HepG2 (cell line): Measurements from ENCODE around the gene MCAM. TPM values are rescaled to one million over a fixed set of nuclear protein-coding genes. Genes with fewer than 3 reads are reported as not detected.
A peak's percentile ranks its signal among the peaks of the same experiment; 100 is the strongest.

Experiments used
- ATAC-seq: fragments of 200-7000 bp; cut with Tn5 transposase; 3 replicates; pipeline ENCODE4 v1.9.1; 2020; ENCODE audit warnings: mild to moderate bottlenecking, moderate library complexity
- BruUV-seq: library from RNA; stranded (reverse); fragments of 400-500 nt; replicated peaks from 2 replicates; lab custom pipeline; 2021; lab: Mats Ljungman, UMichigan
- CTCF ChIA-PET: fragments of 300-600 bp; formaldehyde crosslinking; extraction: SDS; loops from one replicate; lab custom pipeline; 2021; ENCODE audit warnings: low total read pairs, inconsistent platforms, low intra/inter-chr PET ratio; lab: Yijun Ruan, JAX
- POLR2A ChIA-PET: fragments of 350-600 bp; sonication (Branson Sonifier 250); formaldehyde crosslinking; loops from one replicate; lab custom pipeline; 2020; ENCODE audit warnings: antibody characterized with exemption, inconsistent platforms; lab: Yijun Ruan, JAX
- DNase-seq: peaks from one replicate; pipeline ENCODE4 v3.0.0-alpha.2; 2015; ENCODE audit warnings: low spot score
- FAIRE-seq: peaks from 3 replicates; lab custom pipeline; 2011; peaks lifted over from hg19 to GRCh38; lab: Jason Lieb, UNC
- H2AFZ ChIP-seq: one replicate; pipeline ENCODE4 v1.6.1; 2011; ENCODE audit warnings: low read length, inconsistent platforms
- H3K27ac ChIP-seq: fragments of 300-600 bp; 3 replicates; pipeline ENCODE4 v1.8.0; 2011; ENCODE audit warnings: mixed run types, mild to moderate bottlenecking, mixed read lengths, low read length, inconsistent platforms; ENCODE audit not compliant: insufficient read depth; ENCODE audit errors: extremely low read length
- H3K27me3 ChIP-seq, 2 experiments: fragments of 200-600 bp in 1 of 2; 2 replicates in 1 of 2; 3 replicates in 1 of 2; pipeline versions ENCODE4 v1.6.0 to v1.8.0; 2011; ENCODE audit warnings: low read length in 2 of 2, mild to moderate bottlenecking in 2 of 2, moderate library complexity in 2 of 2, inconsistent platforms in 1 of 2; ENCODE audit not compliant: insufficient read depth in 2 of 2, control insufficient read depth in 1 of 2
- H3K36me3 ChIP-seq, 2 experiments: fragments of 200-600 bp in 1 of 2; replicated peaks in 1 of 2; 2 replicates in 1 of 2; 3 replicates in 1 of 2; pipeline versions ENCODE4 v1.5.1 to v1.8.0; 2011; ENCODE audit warnings: low read length in 2 of 2, inconsistent platforms in 1 of 2; ENCODE audit not compliant: insufficient read depth in 2 of 2, control insufficient read depth in 1 of 2
- H3K4me1 ChIP-seq: 2 replicates; pipeline ENCODE4 v1.5.1; 2012; ENCODE audit warnings: low read length, inconsistent platforms; ENCODE audit not compliant: insufficient read depth
- H3K4me2 ChIP-seq: 2 replicates; pipeline ENCODE4 v1.6.0; 2011; ENCODE audit warnings: low read depth, low read length, inconsistent platforms
- H3K4me3 ChIP-seq, 3 experiments: fragments of 200-600 bp in 1 of 3; sonication (generic), shearing (Covaris generic) in 1 of 3; replicated peaks in 1 of 3; 2 replicates each; pipeline ENCODE4 v1.5.1; 2011 to 2016; ENCODE audit warnings: low read length in 3 of 3, inconsistent platforms in 2 of 3, low read depth in 2 of 3, mild to moderate bottlenecking in 2 of 3, control low read depth in 1 of 3, mixed read lengths in 1 of 3; ENCODE audit not compliant: insufficient read depth in 1 of 3
- H3K79me2 ChIP-seq: one replicate; pipeline ENCODE4 v1.6.1; 2011; ENCODE audit warnings: low read length, inconsistent platforms; ENCODE audit not compliant: insufficient read depth
- H3K9ac ChIP-seq: 2 replicates; pipeline ENCODE4 v1.6.0; 2011; ENCODE audit warnings: mild to moderate bottlenecking, low read depth, low read length, inconsistent platforms; ENCODE audit not compliant: insufficient read depth
- H3K9me3 ChIP-seq: 2 replicates; pipeline ENCODE4 v1.5.1; 2012; ENCODE audit warnings: mild to moderate bottlenecking, low read length
- H4K20me1 ChIP-seq: 2 replicates; pipeline ENCODE4 v1.6.0; 2011; ENCODE audit warnings: inconsistent platforms, mild to moderate bottlenecking, low read length, moderate library complexity; ENCODE audit not compliant: insufficient read depth
- CREB1 ChIP-seq, 2 experiments: fragments of 450-650 bp in 1 of 2; IDR thresholded peaks; 2 replicates each; pipeline ENCODE4 v1.6.1; 2016 to 2017; ENCODE audit warnings: control low read depth in 1 of 2, mild to moderate bottlenecking in 1 of 2, missing compliant biosample characterization in 1 of 2, missing genetic modification characterization in 1 of 2
- HNF4A ChIP-seq: sonication (generic); formaldehyde crosslinking; IDR thresholded peaks from 2 replicates; pipeline ENCODE4 v1.4.0; 2020; ENCODE audit warnings: missing genetic modification reagents
- NPAS2 ChIP-seq: sonication (generic); formaldehyde crosslinking; IDR thresholded peaks from 2 replicates; pipeline ENCODE4 v1.8.0; 2022; ENCODE audit warnings: mild to moderate bottlenecking, missing genetic modification reagents, borderline replicate concordance
- ZIK1 ChIP-seq: sonication (generic); formaldehyde crosslinking; IDR thresholded peaks from 2 replicates; pipeline ENCODE4 v1.5.0; 2020; ENCODE audit warnings: mild to moderate bottlenecking, low read depth, missing genetic modification reagents, borderline replicate concordance
- ZMYM3 ChIP-seq: sonication (generic); formaldehyde crosslinking; IDR thresholded peaks from 2 replicates; pipeline ENCODE4 v1.5.1; 2020; ENCODE audit warnings: mild to moderate bottlenecking, missing genetic modification reagents
- ZNF512 ChIP-seq: sonication (generic); formaldehyde crosslinking; IDR thresholded peaks from 2 replicates; pipeline ENCODE4 v1.4.0; 2020; ENCODE audit warnings: mild to moderate bottlenecking, missing genetic modification reagents
- ZNF768 ChIP-seq: sonication (generic); formaldehyde crosslinking; IDR thresholded peaks from 2 replicates; pipeline ENCODE4 v1.4.0; 2020; ENCODE audit warnings: missing genetic modification reagents
- WGBS: methylation state at CpG from one replicate; pipeline ENCODE4 v1.1.6; 2017; ENCODE audit warnings: low lambda C conversion rate; 5-methylcytosine and 5-hydroxymethylcytosine counted together
- in situ Hi-C: cut with HindIII; loops from 2 replicates; pipeline ENCODE4 v1.10.0; 2017; ENCODE audit warnings: low pct_unique_long_range_greater_than_20kb; ENCODE audit not compliant: extremely low pct_ligation_motif_present
- intact Hi-C: fragments of 100-400 bp; cut with micrococcal nuclease; formaldehyde crosslinking; loops from one replicate; pipeline ENCODE4 v1.10.0; 2022; ENCODE audit not compliant: unreplicated experiment
- polyA plus RNA-seq, 8 experiments: library from polyadenylated mRNA; depleted of rRNA in 3 of 8; stranded (reverse) in 7 of 8; unstranded in 1 of 8; fragments of >200 nt; fragmentation: Illumina TruSeq in 4 of 8; extraction: Trizol in 4 of 8; gene quantifications; 2 replicates each; pipeline versions ENCODE4 v1.2.1 to v1.2.3, GENCODE V29; 2011 to 2016; ENCODE audit warnings: low read depth in 4 of 8, missing spikeins in 1 of 8, mixed read lengths in 1 of 8; ENCODE audit not compliant: insufficient read depth in 1 of 8
- total RNA-seq, 5 experiments: library from RNA; depleted of rRNA; stranded (reverse); fragments of >200 nt; fragmentation: Illumina TruSeq; extraction: Trizol; gene quantifications; 2 replicates each; pipeline ENCODE4 v1.2.3, GENCODE V29; 2016; ENCODE audit warnings: low read depth in 1 of 5

The MCAM gene
- total and polyA plus RNA-seq, 2 of the 13 experiments (the other 11 are each of a cell fraction or from before 2014, with no cell fraction given) = 12.1 to 15.2 TPM

GRCh38 chr11:119347242-119347641, 30.3 kb upstream of the MCAM start:
- BruUV-seq = no TSS peak
- H3K4me1 ChIP-seq = peaks cover 34% of the 10 kb centered on the region
- DNase-seq (peak; percentile 36), ATAC-seq (peak; percentile 52), FAIRE-seq (peak; percentile 34)
- peak overlapping the region; percentile 42 for H3K4me2 ChIP-seq
- intact Hi-C loops (no loop called here), in situ Hi-C loops (no loop called here)
- H3K4me3 ChIP-seq = no peak overlapping the region
- H3K27me3 ChIP-seq = peaks cover 2 to 44% of the 10 kb centered on the region in 2 experiments; a peak in 4 of 5 replicates
- no peaks in the 10 kb centered on the region for H3K79me2 ChIP-seq
- POLR2A ChIA-PET = interaction anchor here (1.0 to 2.1 kb wide), 2 partner anchors 15 to 21 kb away, joined by 5 to 13 read pairs; no protein-coding TSS in a partner anchor
- H2AFZ ChIP-seq = no peak overlapping the region
- CTCF ChIA-PET = no interaction called here
- no peaks in the 10 kb centered on the region for H3K36me3 ChIP-seq
- no peaks in the 10 kb centered on the region for H3K9me3 ChIP-seq
- TF ChIP-seq CREB1 (IDR thresholded peaks at IDR 0.05) (0 out of 2 replicates have a peak, but pooled peaks have one; percentile 8), CREB1 (CRISPR knock-in tag; IDR thresholded peaks at IDR 0.05) (no peak), ZMYM3 (CRISPR knock-in tag) (peak; percentile 81), ZNF768 (CRISPR knock-in tag) (peak; percentile 83; the same call in 1 of the 2 replicates), NPAS2 (CRISPR knock-in tag) (no peak), ZNF512 (CRISPR knock-in tag) (no peak), ZIK1 (CRISPR knock-in tag) (no peak), HNF4A (CRISPR knock-in tag) (0 out of 2 replicates have a peak, but pooled peaks have one; percentile 26)
- no peaks in the 10 kb centered on the region for H4K20me1 ChIP-seq
- no peak overlapping the region for H3K27ac ChIP-seq
- no peak overlapping the region for H3K9ac ChIP-seq
- 5% methylated on average over 2 of the region's 2 CpGs for WGBS
